ENCODE measurements around the gene VTCN1.

Gene VTCN1

DNA sequence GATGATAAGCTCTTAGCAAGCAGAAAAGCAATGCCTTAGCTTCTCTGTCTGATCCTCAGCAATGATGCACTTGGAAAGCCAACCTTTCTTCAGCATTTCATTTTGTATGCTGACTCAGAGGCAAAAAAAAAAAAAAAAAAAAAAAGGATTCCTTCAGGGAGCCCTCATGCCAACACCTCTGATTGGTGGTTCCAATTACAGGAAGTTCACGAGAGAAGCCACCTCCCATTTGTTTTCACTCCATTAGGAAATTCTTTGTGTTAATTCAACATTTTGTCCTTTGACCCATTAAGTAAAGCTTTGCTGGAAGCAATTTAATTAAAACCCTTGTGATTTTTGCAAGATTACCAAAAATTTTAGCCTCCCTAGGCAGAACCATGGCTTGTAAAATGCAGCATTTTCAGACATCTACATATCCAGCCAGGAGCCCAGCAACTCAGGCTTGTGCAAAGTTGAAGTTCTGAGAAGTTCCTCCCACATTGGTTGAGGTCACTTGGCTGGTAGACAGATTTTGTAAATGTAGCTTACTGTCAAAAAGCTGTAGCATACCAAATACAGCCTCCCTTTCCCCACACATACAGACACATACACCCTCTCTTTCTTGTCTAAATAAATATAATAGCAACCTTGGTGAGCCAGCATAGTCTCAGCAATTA lies 27.1 kb upstream of the VTCN1 start:
- no peaks in the 10 kb centered on the region for H3K36me3 ChIP-seq (ENCODE audit: control insufficient read depth, insufficient read depth, low read length)
- no peaks in the 10 kb centered on the region for H3K4me1 ChIP-seq
- H2AFZ ChIP-seq, result no peak overlapping the region
- no peak overlapping the region for H3K4me3 ChIP-seq (ENCODE audit: low read depth, low read length)
- no peak overlapping the region for H3K9ac ChIP-seq
- no peaks in the 10 kb centered on the region for H3K79me2 ChIP-seq
- no peak overlapping the region for H3K4me2 ChIP-seq (ENCODE audit: low read length)
- H3K27me3 ChIP-seq (ENCODE audit: control insufficient read depth, insufficient read depth, low read length), result no peaks in the 10 kb centered on the region
- H3K27ac ChIP-seq, result no peak overlapping the region
- no peaks in the 10 kb centered on the region for H3K9me3 ChIP-seq (ENCODE audit: control insufficient read depth, low read length)
- TF ChIP-seq, protein P1, sequence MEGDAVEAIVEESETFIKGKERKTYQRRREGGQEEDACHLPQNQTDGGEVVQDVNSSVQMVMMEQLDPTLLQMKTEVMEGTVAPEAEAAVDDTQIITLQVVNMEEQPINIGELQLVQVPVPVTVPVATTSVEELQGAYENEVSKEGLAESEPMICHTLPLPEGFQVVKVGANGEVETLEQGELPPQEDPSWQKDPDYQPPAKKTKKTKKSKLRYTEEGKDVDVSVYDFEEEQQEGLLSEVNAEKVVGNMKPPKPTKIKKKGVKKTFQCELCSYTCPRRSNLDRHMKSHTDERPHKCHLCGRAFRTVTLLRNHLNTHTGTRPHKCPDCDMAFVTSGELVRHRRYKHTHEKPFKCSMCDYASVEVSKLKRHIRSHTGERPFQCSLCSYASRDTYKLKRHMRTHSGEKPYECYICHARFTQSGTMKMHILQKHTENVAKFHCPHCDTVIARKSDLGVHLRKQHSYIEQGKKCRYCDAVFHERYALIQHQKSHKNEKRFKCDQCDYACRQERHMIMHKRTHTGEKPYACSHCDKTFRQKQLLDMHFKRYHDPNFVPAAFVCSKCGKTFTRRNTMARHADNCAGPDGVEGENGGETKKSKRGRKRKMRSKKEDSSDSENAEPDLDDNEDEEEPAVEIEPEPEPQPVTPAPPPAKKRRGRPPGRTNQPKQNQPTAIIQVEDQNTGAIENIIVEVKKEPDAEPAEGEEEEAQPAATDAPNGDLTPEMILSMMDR (IDR thresholded peaks at IDR 0.05), result no peak

DNA sequence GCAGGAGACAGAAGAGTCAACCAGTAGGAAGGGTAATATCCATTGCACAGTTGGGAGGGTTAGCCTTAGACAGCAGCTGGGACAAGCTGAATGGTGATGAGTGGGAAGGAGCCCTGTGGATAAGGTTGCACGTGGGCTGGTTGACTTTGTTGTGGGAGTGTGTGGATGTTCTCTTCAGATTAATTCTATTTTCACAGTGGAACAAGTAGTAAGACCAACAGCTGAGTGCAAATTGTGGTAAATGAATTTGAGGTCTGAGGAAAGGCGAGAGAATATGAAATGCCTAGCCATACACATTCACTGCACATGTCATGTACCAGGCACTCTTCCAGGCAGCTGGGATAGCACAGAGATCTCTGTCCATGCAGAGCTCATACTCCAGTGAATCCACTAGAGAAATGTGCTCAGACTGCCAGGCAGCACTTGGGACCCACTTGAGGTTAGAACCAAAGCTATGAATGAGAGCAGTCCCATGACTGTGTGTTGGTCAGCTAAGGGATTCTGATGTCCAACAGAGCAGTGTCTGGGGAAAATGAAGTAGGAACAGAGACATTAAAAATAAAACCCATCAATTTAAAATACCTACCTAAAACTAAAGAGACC lies 25.2 kb upstream of the VTCN1 start:
- Histone ChIP-seq H3K4me3 (ENCODE audit: low read depth, low read length) (no peak overlapping the region), H3K79me2 (no peaks in the 10 kb centered on the region), H3K4me1 (no peaks in the 10 kb centered on the region), H3K9me3 (ENCODE audit: control insufficient read depth, low read length) (no peaks in the 10 kb centered on the region), H2AFZ (no peak overlapping the region), H3K9ac (no peak overlapping the region), H3K27me3 (ENCODE audit: control insufficient read depth, insufficient read depth, low read length) (no peaks in the 10 kb centered on the region), H3K4me2 (ENCODE audit: low read length) (no peak overlapping the region), H3K36me3 (ENCODE audit: control insufficient read depth, insufficient read depth, low read length) (no peaks in the 10 kb centered on the region), H3K27ac (no peak overlapping the region)
- TF ChIP-seq, protein P1 (IDR thresholded peaks at IDR 0.05), result no peak

DNA sequence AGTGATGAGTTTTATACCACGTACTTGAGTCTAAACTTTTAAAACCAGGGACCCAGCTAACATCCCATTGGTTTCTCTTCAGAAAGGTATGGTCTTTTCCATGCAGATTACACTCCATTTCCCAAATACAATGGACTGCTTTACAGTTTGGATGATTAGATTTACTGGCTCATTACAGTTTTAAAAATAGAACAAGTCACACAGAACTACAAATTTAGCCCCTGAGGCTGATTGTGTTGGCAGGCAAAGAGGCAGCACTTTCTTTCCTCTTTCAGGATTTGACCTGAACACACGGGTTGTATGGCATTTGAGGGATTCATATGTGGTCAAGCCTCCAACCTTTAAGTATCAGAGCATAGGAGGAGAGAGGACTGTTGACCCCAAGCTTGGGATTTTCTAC lies 21.8 kb upstream of the VTCN1 start:
- no peaks in the 10 kb centered on the region for H3K9me3 ChIP-seq (ENCODE audit: control insufficient read depth, low read length)
- TF ChIP-seq, protein P1 (IDR thresholded peaks at IDR 0.05), result no peak
- no peak overlapping the region for H3K4me3 ChIP-seq (ENCODE audit: low read depth, low read length)
- H3K9ac ChIP-seq, result no peak overlapping the region
- no peak overlapping the region for H3K4me2 ChIP-seq (ENCODE audit: low read length)
- no peaks in the 10 kb centered on the region for H3K36me3 ChIP-seq (ENCODE audit: control insufficient read depth, insufficient read depth, low read length)
- H3K4me1 ChIP-seq, result no peaks in the 10 kb centered on the region
- H3K27me3 ChIP-seq (ENCODE audit: control insufficient read depth, insufficient read depth, low read length), result no peaks in the 10 kb centered on the region
- no peak overlapping the region for H2AFZ ChIP-seq
- H3K27ac ChIP-seq, result no peak overlapping the region
- H3K79me2 ChIP-seq, result no peaks in the 10 kb centered on the region

DNA sequence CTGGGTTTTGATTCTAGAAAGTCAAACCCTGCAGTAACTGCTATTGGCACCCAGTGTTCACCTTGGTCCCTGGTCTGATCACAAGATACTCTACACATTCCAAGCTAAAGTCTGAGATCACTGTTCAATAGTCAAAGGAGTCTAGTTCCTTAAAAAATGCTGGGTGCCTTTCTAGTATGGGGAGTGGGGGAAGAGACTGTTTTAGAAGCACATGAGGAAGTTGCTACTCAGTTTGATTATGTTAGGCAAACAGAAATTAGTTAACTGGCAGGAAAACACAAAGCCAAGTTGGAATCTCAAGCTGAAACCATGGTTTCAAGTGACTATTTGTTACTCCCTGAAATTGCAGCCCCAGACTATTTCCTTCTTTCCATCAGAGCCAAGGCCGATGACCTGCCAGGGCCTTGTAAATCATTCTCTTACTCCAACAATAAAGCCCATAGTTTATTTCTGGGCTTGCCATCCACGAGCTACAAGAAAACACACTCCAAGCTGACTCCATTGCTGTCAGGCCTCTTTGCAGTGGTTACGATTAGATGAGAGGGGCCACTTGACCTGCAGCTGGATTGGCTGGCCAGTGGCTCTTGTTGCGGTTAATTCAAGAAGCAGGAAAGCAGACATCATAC lies 21.1 kb upstream of the VTCN1 start:
- H3K9ac ChIP-seq, result no peak overlapping the region
- no peaks in the 10 kb centered on the region for H3K9me3 ChIP-seq (ENCODE audit: control insufficient read depth, low read length)
- TF ChIP-seq, protein P1 (IDR thresholded peaks at IDR 0.05), result no peak
- no peak overlapping the region for H3K4me2 ChIP-seq (ENCODE audit: low read length)
- no peaks in the 10 kb centered on the region for H3K4me1 ChIP-seq
- H3K79me2 ChIP-seq, result no peaks in the 10 kb centered on the region
- H2AFZ ChIP-seq, result no peak overlapping the region
- no peak overlapping the region for H3K4me3 ChIP-seq (ENCODE audit: low read depth, low read length)
- H3K36me3 ChIP-seq (ENCODE audit: control insufficient read depth, insufficient read depth, low read length), result no peaks in the 10 kb centered on the region
- H3K27me3 ChIP-seq (ENCODE audit: control insufficient read depth, insufficient read depth, low read length), result no peaks in the 10 kb centered on the region
- H3K27ac ChIP-seq, result no peak overlapping the region
